WTC11 (cell line): ENCODE results near the gene CCNG2.
"Not testable (repeated sequence)": the region's sequence is repeated elsewhere in the genome, so short reads cannot be mapped to it uniquely, and the experiment has no call there.

Source experiments
- CTCF ChIP-seq: fragments of 200-600 bp; IDR thresholded peaks from 2 replicates; pipeline ENCODE4 v1.8.0; 2022; ENCODE audit warnings: antibody characterized with exemption
- ZBTB43 ChIP-seq: sonication (generic); formaldehyde crosslinking; IDR thresholded peaks from 2 replicates; pipeline ENCODE4 v1.8.1; 2023; ENCODE audit warnings: mild to moderate bottlenecking, missing genetic modification reagents
- ZNF425 ChIP-seq: fragments of 250-450 bp; sonication (Bioruptor Pico); conservative IDR thresholded peaks from 2 replicates; pipeline ENCODE4 v1.9.0; 2021; ENCODE audit warnings: mild to moderate bottlenecking
- ZSCAN18 ChIP-seq: fragments of 250-450 bp; sonication (Bioruptor Pico); IDR thresholded peaks from 2 replicates; pipeline ENCODE4 v2.1.2; 2022; ENCODE audit warnings: mild to moderate bottlenecking, moderate library complexity

- TF ChIP-seq ZBTB43 (CRISPR knock-in tag); ZSCAN18 (CRISPR knock-in tag); ZNF425 (CRISPR knock-in tag); CTCF: not testable (repeated sequence)
These were observed 19.6 kb upstream of the CCNG2 start for GRCh38 chr4:77137448-77137847.
